Right lobe of liver (tissue), 6 donors: Measurements from ENCODE around the gene CDC40. TPM values are rescaled to one million over a fixed set of nuclear protein-coding genes. Genes with fewer than 3 reads are reported as not detected.

Experiments
- ATAC-seq, 4 donors: fragments of 200-7000 bp; cut with Tn5 transposase; one replicate each; pipeline ENCODE4 v1.9.1; 2020; ENCODE audit warnings: mild to moderate bottlenecking in 4 of 4, moderate library complexity in 4 of 4
- DNase-seq, 3 donors: peaks; one replicate each; pipeline ENCODE4 v3.0.0-alpha.2; 2020
- H3K27ac ChIP-seq, 3 donors: fragments of 200-600 bp; one replicate each; pipeline ENCODE4 v1.8.0; 2022
- H3K27me3 ChIP-seq, 2 donors: fragments of 200-600 bp; one replicate each; pipeline ENCODE4 v1.8.0; 2022
- H3K36me3 ChIP-seq, 4 donors: fragments of 200-600 bp; sonication (generic) in 1 of 4; one replicate each; pipeline versions ENCODE4 v1.5.1 to v1.8.0; 2017 to 2022; ENCODE audit warnings: control low read depth in 1 of 4
- H3K4me1 ChIP-seq, 4 donors: fragments of 200-600 bp; sonication (generic) in 1 of 4; one replicate each; pipeline versions ENCODE4 v1.5.1 to v1.8.0; 2017 to 2022; ENCODE audit warnings: control low read depth in 1 of 4
- H3K4me3 ChIP-seq, 3 donors: fragments of 200-600 bp; one replicate each; pipeline ENCODE4 v1.8.0; 2022
- H3K9me3 ChIP-seq, 4 donors: fragments of 200-600 bp; sonication (generic) in 1 of 4; one replicate each; pipeline versions ENCODE4 v1.5.1 to v1.8.0; 2017 to 2022; ENCODE audit warnings: control low read depth in 1 of 4
- POLR2A ChIP-seq: fragments of 450-650 bp; IDR thresholded peaks from one replicate; pipeline ENCODE4 v1.6.1; 2017; ENCODE audit warnings: antibody characterized with exemption, mild to moderate bottlenecking
- WGBS: methylation state at CpG from one replicate; pipeline ENCODE4 v1.1.6; 2018; ENCODE audit warnings: low coverage, low lambda C conversion rate; ENCODE audit not compliant: insufficient coverage; ENCODE audit errors: missing lambda C conversion rate; 5-methylcytosine and 5-hydroxymethylcytosine counted together
- intact Hi-C, 2 donors: fragments of 100-400 bp; cut with DNase I; formaldehyde crosslinking; loops; one replicate each; pipeline versions ENCODE4 v1.11.2 to v1.14.1; 2022
- total RNA-seq, 6 experiments: library from RNA; depleted of rRNA in 2 of 6; stranded (reverse); fragments of >200 nt in 2 of 6; fragmentation: NEBNext Ultra II Directional in 3 of 6; extraction: Animal tissue kit (Norgen Biotek cat#: 25700) in 3 of 6; gene quantifications; one replicate each; pipeline versions ENCODE4 v1.1.0 to v1.2.4, GENCODE V29; 2016 to 2023
- TF ChIP-seq, protein P1 (sequence below), 4 donors: fragments of 200-600 bp in 3 of 4; fragments of 450-650 bp in 1 of 4; IDR thresholded peaks; one replicate each; pipeline versions ENCODE4 v1.5.1 to v1.8.0; 2016 to 2022; ENCODE audit warnings: antibody characterized with exemption in 4 of 4, mild to moderate bottlenecking in 2 of 4
- donor health status: DM: no; HTN: yes; CAD: no.
- donor health status: DM: no; HTN: no; CAD: no.
- donor health status: DM: no; HTN: no; CAD: no.
- donor health status: DM: no; HTN: yes; CAD: no.
- donor health status: DM: no; HTN: yes; CAD: no.

CDC40 gene
- total RNA-seq, 6 experiments from 2014 or later: 10.2 to 12.3 (median 11.0) TPM

DNA sequence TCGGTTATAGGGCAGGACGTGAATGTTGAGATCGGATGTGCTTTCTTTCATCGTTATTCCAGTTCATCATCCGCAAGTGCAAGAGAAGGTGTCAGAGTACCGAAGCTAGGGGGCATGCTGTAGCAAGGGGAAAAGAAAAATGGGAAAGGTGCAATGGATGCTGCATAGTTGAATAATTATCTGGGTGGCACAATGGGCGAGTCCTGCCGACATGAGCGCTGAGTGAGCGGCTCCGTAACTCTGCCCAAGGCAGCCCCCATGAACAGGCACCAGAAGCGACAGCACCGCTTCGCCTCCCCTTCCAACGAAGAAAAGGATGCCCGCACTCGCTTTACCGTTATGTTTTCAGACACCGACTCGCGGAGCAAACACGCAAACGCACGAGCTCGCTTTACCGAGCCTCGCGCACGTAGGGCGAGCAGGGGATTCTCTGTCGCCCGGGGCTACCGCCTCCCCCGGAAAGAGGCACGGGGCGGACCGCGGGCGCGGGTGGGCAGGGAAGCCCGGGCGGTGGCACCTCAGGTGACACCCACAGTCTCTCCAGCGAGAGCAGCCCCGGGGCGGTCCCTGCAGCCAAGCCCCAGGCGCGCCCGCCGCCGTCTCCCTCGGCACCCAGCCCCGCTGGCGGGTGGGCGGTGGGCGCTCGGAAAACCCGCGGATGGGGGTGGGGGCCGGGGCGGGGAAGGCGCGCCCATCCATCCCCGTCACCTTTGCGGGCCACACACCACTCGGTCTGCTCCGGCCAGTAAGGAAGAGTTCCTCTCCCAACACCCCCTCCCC is 1.4 kb upstream of the CDC40 start:
- Histone ChIP-seq H3K36me3 (no peaks in the 10 kb centered on the region), H3K4me3 (peak overlapping the region; percentile 63 to 86 (median 78)), H3K27me3 (no peaks in the 10 kb centered on the region), H3K27ac (peak overlapping the region; percentile 54 to 74 (median 66)), H3K9me3 (no peaks in the 10 kb centered on the region), H3K4me1 (peaks cover 0 to 31% (median 9%) of the 10 kb centered on the region in 4 donors)
- 0% methylated on average over 20 of the region's 66 CpGs for WGBS
- peak; percentile 57 to 64 (median 58) for DNase-seq
- intact Hi-C loops: loop anchor here in 1 of 2 donors (10.0 kb wide), 1 partner anchor 216 kb away; no protein-coding TSS in a partner anchor
- TF ChIP-seq, protein P1, sequence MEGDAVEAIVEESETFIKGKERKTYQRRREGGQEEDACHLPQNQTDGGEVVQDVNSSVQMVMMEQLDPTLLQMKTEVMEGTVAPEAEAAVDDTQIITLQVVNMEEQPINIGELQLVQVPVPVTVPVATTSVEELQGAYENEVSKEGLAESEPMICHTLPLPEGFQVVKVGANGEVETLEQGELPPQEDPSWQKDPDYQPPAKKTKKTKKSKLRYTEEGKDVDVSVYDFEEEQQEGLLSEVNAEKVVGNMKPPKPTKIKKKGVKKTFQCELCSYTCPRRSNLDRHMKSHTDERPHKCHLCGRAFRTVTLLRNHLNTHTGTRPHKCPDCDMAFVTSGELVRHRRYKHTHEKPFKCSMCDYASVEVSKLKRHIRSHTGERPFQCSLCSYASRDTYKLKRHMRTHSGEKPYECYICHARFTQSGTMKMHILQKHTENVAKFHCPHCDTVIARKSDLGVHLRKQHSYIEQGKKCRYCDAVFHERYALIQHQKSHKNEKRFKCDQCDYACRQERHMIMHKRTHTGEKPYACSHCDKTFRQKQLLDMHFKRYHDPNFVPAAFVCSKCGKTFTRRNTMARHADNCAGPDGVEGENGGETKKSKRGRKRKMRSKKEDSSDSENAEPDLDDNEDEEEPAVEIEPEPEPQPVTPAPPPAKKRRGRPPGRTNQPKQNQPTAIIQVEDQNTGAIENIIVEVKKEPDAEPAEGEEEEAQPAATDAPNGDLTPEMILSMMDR (IDR thresholded peaks at IDR 0.05): peak; percentile 65 to 72 (median 66)
- no peak for TF ChIP-seq POLR2A
- peak; percentile 43 to 57 (median 50) for ATAC-seq

DNA sequence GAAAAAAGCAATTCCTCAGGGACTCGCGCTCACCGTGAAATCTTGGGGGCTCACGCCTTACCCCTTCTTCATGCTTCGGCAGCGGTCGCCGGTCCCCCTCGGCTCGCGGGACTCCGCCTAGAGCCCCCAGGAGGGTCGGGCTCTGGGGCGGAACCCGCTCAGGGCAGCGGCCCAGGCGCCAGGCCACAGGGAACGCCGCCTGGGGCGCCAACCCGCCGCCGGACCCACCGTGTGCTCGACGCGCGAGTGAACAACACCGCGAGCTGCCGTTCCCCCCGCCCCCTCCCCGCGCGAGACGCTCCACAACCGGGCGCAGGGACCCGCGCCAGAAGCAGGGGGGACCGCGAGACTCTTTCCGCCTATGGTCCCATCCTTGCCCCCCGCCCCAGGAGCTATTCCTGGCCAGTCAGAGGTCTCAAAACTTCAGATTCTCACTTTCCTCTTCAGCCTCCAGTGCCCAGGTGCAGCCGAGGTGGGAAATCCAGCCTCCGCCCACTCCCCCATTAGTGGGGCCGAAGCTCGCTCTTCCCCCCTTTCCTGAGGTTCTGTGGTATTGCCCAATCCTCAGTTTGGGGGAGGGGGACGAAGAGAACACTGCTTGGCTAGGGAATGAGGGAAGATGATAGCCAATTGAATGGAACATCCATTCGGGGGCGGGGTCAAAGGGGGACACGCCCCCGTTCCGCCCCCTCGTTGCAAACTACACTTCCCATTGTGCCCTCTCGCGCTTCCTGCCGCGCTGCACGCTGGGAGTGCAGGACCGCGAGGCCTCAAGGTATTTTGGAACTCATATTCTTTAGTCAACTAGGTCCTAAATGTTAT is 610 bp upstream of the CDC40 start, which contains the start of gene WASF1:
WASF1 (minus strand) TSS at position 265 of the 822 bp plus-strand sequence. CDS start 52,069 bp downstream, outside the sequence.
- Histone ChIP-seq H3K36me3 (no peaks in the 10 kb centered on the region), H3K27ac (peak within 1 kb of the TSS; percentile 66 to 82 (median 76)), H3K9me3 (no peaks in the 10 kb centered on the region), H3K4me1 (peaks cover 0 to 39% (median 11%) of the 10 kb centered on the region in 4 donors), H3K27me3 (no peaks in the 10 kb centered on the region), H3K4me3 (peak within 1 kb of the TSS; percentile 75 to 86 (median 78))
- TF ChIP-seq POLR2A: peak; percentile 44
- TF ChIP-seq, protein P1 (IDR thresholded peaks at IDR 0.05): no peak
- DNase-seq (peak; percentile 93 to 96 (median 96)), ATAC-seq (peak; percentile 95 to 97 (median 96))
- WGBS: under 1% methylated on average over 38 of the region's 62 CpGs
- intact Hi-C loops: loop anchor here in 1 of 2 donors (10.0 kb wide), 1 partner anchor 215 kb away; no protein-coding TSS in a partner anchor

DNA sequence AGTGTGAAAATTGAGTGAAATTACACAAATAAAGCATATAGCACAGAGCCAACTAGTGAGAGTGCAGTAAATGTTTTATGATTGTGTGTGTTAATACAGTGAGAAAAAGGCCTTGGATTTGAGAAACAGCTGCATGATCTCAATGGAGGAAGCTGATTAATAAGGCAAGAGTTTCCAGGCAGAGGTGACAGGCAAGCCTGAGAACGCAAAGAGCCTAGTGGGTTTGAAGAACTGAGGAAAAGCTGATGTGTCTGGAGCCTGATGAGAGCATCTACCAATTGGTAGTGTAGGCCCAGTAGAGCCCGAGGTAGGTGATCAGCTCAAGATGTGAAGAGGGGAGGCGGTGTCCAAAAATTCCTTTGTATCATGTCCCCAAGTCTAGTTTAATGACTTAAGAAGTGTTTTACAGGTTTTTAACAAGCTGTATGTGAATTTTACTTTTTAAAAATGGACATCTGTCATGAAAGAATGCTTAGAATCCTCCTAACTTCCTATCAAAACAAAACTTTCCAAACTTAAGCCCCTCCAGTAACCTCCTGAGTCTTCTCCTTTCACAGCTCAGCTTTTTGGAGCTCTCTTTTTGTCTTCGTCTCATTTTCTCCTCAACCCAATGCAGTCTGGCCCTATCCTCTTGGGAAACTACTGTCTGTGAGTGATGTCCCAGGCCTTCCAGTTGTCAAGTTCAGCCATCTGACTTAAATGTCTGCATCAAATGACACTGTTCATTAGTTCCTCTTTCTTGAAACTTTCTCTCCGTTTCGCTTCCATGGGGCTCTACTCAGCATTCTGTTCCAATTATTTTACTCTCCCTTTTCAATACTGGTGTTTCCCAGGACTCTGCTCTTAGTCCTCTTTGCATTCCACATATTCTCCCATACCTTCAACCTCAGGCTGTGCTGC is 1.2 kb downstream of the CDC40 start:
- H3K27me3 ChIP-seq: no peaks in the 10 kb centered on the region
- intact Hi-C loops: no loop called here
- peaks cover 0 to 44% (median 11%) of the 10 kb centered on the region in 4 donors for H3K4me1 ChIP-seq
- DNase-seq (no peak), ATAC-seq (no peak)
- 49% methylated on average over 6 of the region's 6 CpGs for WGBS
- TF ChIP-seq POLR2A: no peak
- TF ChIP-seq, protein P1 (IDR thresholded peaks at IDR 0.05): no peak
- H3K9me3 ChIP-seq: no peaks in the 10 kb centered on the region
- no peaks in the 10 kb centered on the region for H3K36me3 ChIP-seq
- peak overlapping the region; percentile 75 to 86 (median 78) for H3K4me3 ChIP-seq
- peak overlapping the region in 1 of 3 donors; percentile 82 for H3K27ac ChIP-seq
